Trophoblast cell (in vitro differentiated cells and primary cell): ENCODE measurements around the gene KLF16.

Experiments
- DNase-seq, 2 donors: peaks; one replicate each; pipeline ENCODE4 v3.0.0-alpha.2; 2016
- H2AFZ ChIP-seq: 2 replicates; pipeline ENCODE4 v1.6.1; 2013; ENCODE audit warnings: low read length, moderate library complexity, mild to moderate bottlenecking; ENCODE audit not compliant: insufficient read depth, poor library complexity
- H2AK5ac ChIP-seq: 2 replicates; pipeline ENCODE4 v1.6.1; 2013; ENCODE audit warnings: mild to moderate bottlenecking, low read length
- H2BK120ac ChIP-seq: 2 replicates; pipeline ENCODE4 v1.6.1; 2013; ENCODE audit warnings: low read length, mild to moderate bottlenecking, moderate library complexity; ENCODE audit not compliant: insufficient read depth, poor library complexity
- H2BK12ac ChIP-seq: 2 replicates; pipeline ENCODE4 v1.6.1; 2013; ENCODE audit warnings: mild to moderate bottlenecking, low read length, moderate library complexity
- H2BK5ac ChIP-seq: 2 replicates; pipeline ENCODE4 v1.6.1; 2013; ENCODE audit warnings: low read length, low read depth, moderate library complexity, mild to moderate bottlenecking; ENCODE audit not compliant: poor library complexity
- H3K14ac ChIP-seq: 2 replicates; pipeline ENCODE4 v1.6.1; 2013; ENCODE audit warnings: mild to moderate bottlenecking, low read length
- H3K18ac ChIP-seq: 2 replicates; pipeline ENCODE4 v1.6.1; 2013; ENCODE audit warnings: mild to moderate bottlenecking, low read length
- H3K23ac ChIP-seq: 2 replicates; pipeline ENCODE4 v1.6.1; 2013; ENCODE audit warnings: low read length
- H3K27ac ChIP-seq: 2 replicates; pipeline ENCODE4 v1.5.1; 2013; ENCODE audit warnings: low read depth, mild to moderate bottlenecking, inconsistent platforms, low read length, moderate library complexity
- H3K27me3 ChIP-seq: 2 replicates; pipeline ENCODE4 v1.6.1; 2013; ENCODE audit warnings: inconsistent platforms, mild to moderate bottlenecking, low read length, moderate library complexity; ENCODE audit not compliant: insufficient read depth
- H3K36me3 ChIP-seq, 2 experiments: 1 replicate in 1 of 2; 2 replicates in 1 of 2; pipeline ENCODE4 v1.6.1; 2013; ENCODE audit warnings: low read length in 2 of 2, mild to moderate bottlenecking in 2 of 2, moderate library complexity in 1 of 2; ENCODE audit not compliant: insufficient read depth in 2 of 2, control insufficient read depth in 1 of 2
- H3K4ac ChIP-seq: 2 replicates; pipeline ENCODE4 v1.6.1; 2013; ENCODE audit warnings: low read depth, mild to moderate bottlenecking, low read length, moderate library complexity
- H3K4me1 ChIP-seq, 2 experiments: 1 replicate in 1 of 2; 2 replicates in 1 of 2; pipeline ENCODE4 v1.6.1; 2013; ENCODE audit warnings: low read length in 2 of 2, mild to moderate bottlenecking in 2 of 2, moderate library complexity in 1 of 2; ENCODE audit not compliant: insufficient read depth in 2 of 2, control insufficient read depth in 1 of 2
- H3K4me2 ChIP-seq: 2 replicates; pipeline ENCODE4 v1.6.1; 2013; ENCODE audit warnings: inconsistent platforms, mild to moderate bottlenecking, low read length, moderate library complexity
- H3K4me3 ChIP-seq: 2 replicates; pipeline ENCODE4 v1.5.1; 2013; ENCODE audit warnings: mild to moderate bottlenecking, low read depth, low read length, inconsistent platforms
- H3K79me1 ChIP-seq: one replicate; pipeline ENCODE4 v1.6.1; 2013; ENCODE audit warnings: low read length
- H3K79me2 ChIP-seq: 2 replicates; pipeline ENCODE4 v1.6.1; 2013; ENCODE audit warnings: low read length, mild to moderate bottlenecking; ENCODE audit not compliant: control insufficient read depth, insufficient read depth, poor library complexity
- H3K9ac ChIP-seq: 2 replicates; pipeline ENCODE4 v1.6.1; 2013; ENCODE audit warnings: mild to moderate bottlenecking, low read length
- H3K9me3 ChIP-seq: 2 replicates; pipeline ENCODE4 v1.6.1; 2013; ENCODE audit warnings: low read depth, mild to moderate bottlenecking, control low read depth, inconsistent platforms, low read length; ENCODE audit not compliant: insufficient read depth
- H4K12ac ChIP-seq: 2 replicates; pipeline ENCODE4 v1.6.1; 2013; ENCODE audit warnings: low read depth, mild to moderate bottlenecking, low read length, moderate library complexity
- H4K8ac ChIP-seq: 2 replicates; pipeline ENCODE4 v1.6.1; 2013; ENCODE audit warnings: low read depth, mild to moderate bottlenecking, low read length, moderate library complexity
- H4K91ac ChIP-seq: one replicate; pipeline ENCODE4 v1.6.1; 2013; ENCODE audit warnings: low read depth, mild to moderate bottlenecking, low read length, moderate library complexity
- WGBS: extraction: QIAGEN DNeasy Blood & Tissue Kit; methylation state at CpG from one replicate; pipeline ENCODE4 v1.1.7; 2013; ENCODE audit warnings: missing lambda C conversion rate; ENCODE audit not compliant: insufficient read length, insufficient coverage; ENCODE audit errors: extremely low coverage; 5-methylcytosine and 5-hydroxymethylcytosine counted together

The KLF16 gene

GRCh38 chr19:1871630-1872029 lies 8.3 kb upstream of the KLF16 start:
- Histone ChIP-seq H3K18ac (no peak overlapping the region), H2BK5ac (no peak overlapping the region), H3K4me2 (no peak overlapping the region), H3K79me1 (peaks cover 10% of the 10 kb centered on the region), H3K9ac (no peak overlapping the region), H3K27me3 (no peaks in the 10 kb centered on the region), H3K36me3 (peaks cover 13 to 26% of the 10 kb centered on the region in 2 experiments), H2AFZ (no peak overlapping the region), H3K4me3 (no peak overlapping the region), H3K14ac (no peak overlapping the region), H3K4me1 (peaks cover 10 to 11% of the 10 kb centered on the region in 2 experiments), H4K91ac (no peak overlapping the region), H4K8ac (no peak overlapping the region), H2AK5ac (no peak overlapping the region), H3K27ac (no peak overlapping the region), H2BK120ac (no peak overlapping the region), H3K79me2 (peaks cover 14% of the 10 kb centered on the region), H3K9me3 (peaks cover 7% of the 10 kb centered on the region), H4K12ac (no peak overlapping the region), H2BK12ac (no peak overlapping the region), H3K4ac (no peak overlapping the region), H3K23ac (no peak overlapping the region)
- no peak for DNase-seq
- WGBS = no CpG with 5 or more reads among the region's 13 CpGs

DNA sequence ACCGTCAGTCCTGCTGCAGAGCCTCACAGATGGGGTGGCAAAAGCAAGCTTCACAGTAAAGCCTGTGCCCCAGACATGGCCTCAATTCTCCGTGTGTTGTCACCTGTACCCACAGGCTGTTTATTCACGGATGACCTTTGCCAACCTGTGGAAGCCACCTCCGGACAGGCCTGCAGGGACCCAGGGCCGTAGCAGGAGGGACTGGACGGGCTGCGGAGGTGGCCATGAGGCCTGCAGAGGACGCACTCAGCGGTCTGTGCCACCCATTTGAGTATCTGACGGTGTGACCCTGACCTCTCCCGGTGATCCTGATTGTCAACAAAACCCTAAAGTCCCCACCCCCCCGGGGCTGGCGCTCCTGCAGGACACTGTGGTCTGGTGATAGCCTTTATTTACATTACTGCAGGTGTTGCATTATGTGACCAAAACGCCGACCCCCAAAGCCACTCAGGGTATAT lies 7.8 kb upstream of the KLF16 start:
- Histone ChIP-seq H4K8ac (no peak overlapping the region), H3K18ac (no peak overlapping the region), H3K4me2 (no peak overlapping the region), H2BK120ac (no peak overlapping the region), H3K4me3 (no peak overlapping the region), H3K79me2 (peaks cover 10% of the 10 kb centered on the region), H3K36me3 (peaks cover 13 to 26% of the 10 kb centered on the region in 2 experiments), H4K91ac (no peak overlapping the region), H3K27ac (no peak overlapping the region), H3K9me3 (peaks cover 7% of the 10 kb centered on the region), H3K4me1 (peaks cover 6 to 7% of the 10 kb centered on the region in 2 experiments), H3K14ac (no peak overlapping the region), H2AK5ac (no peak overlapping the region), H3K23ac (no peak overlapping the region), H3K79me1 (peaks cover 5% of the 10 kb centered on the region), H3K4ac (no peak overlapping the region), H2BK12ac (no peak overlapping the region), H2BK5ac (no peak overlapping the region), H2AFZ (no peak overlapping the region), H3K27me3 (no peaks in the 10 kb centered on the region), H3K9ac (no peak overlapping the region), H4K12ac (no peak overlapping the region)
- WGBS = no CpG with 5 or more reads among the region's 15 CpGs
- no peak for DNase-seq

GRCh38 chr19:1868971-1869370 lies 5.6 kb upstream of the KLF16 start:
- no CpG with 5 or more reads among the region's 7 CpGs for WGBS
- no peak overlapping the region for H4K8ac ChIP-seq
- H3K9ac ChIP-seq = no peak overlapping the region
- H4K91ac ChIP-seq = no peak overlapping the region
- no peak overlapping the region for H4K12ac ChIP-seq
- peaks cover 13 to 26% of the 10 kb centered on the region in 2 experiments for H3K36me3 ChIP-seq
- no peak for DNase-seq
- H2BK5ac ChIP-seq = no peak overlapping the region
- H3K18ac ChIP-seq = no peak overlapping the region
- peaks cover 5% of the 10 kb centered on the region for H3K79me2 ChIP-seq
- H3K79me1 ChIP-seq = peaks cover 9% of the 10 kb centered on the region
- no peak overlapping the region for H2AK5ac ChIP-seq
- H2AFZ ChIP-seq = no peak overlapping the region
- H3K4ac ChIP-seq = no peak overlapping the region
- peaks cover 8 to 9% of the 10 kb centered on the region in 2 experiments for H3K4me1 ChIP-seq
- no peaks in the 10 kb centered on the region for H3K27me3 ChIP-seq
- no peak overlapping the region for H3K4me3 ChIP-seq
- no peak overlapping the region for H2BK12ac ChIP-seq
- no peak overlapping the region for H3K27ac ChIP-seq
- H3K9me3 ChIP-seq = peaks cover 3% of the 10 kb centered on the region
- no peak overlapping the region for H3K14ac ChIP-seq
- H2BK120ac ChIP-seq = no peak overlapping the region
- H3K23ac ChIP-seq = no peak overlapping the region
- H3K4me2 ChIP-seq = no peak overlapping the region

DNA sequence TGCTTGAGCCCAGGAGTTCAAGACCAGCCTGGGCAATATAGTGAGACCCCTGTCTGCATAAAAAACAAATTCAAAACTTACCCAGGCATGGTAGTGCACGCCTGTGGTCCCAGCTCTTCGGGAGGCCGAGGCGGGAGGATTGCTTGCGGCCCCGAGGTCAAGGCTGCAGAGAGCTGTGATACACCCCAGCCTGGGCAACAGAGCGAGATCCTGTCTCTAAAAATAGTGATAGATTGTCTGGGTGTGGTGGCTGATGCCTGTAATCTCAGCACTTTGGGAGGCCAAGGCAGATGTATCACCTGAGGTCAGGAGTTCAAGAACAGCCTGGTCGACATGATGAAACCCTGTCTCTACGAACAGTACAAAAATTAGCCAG lies 4.0 kb upstream of the KLF16 start:
- H3K4me2 ChIP-seq = no peak overlapping the region
- H3K4me1 ChIP-seq = peaks cover 3 to 4% of the 10 kb centered on the region in 2 experiments
- H4K12ac ChIP-seq = no peak overlapping the region
- H4K8ac ChIP-seq = no peak overlapping the region
- H2BK5ac ChIP-seq = no peak overlapping the region
- no peak overlapping the region for H3K14ac ChIP-seq
- H2BK12ac ChIP-seq = no peak overlapping the region
- no peak overlapping the region for H3K4me3 ChIP-seq
- H3K18ac ChIP-seq = no peak overlapping the region
- no peak overlapping the region for H2AK5ac ChIP-seq
- no peak overlapping the region for H3K27ac ChIP-seq
- peaks cover 3% of the 10 kb centered on the region for H3K9me3 ChIP-seq
- no peak overlapping the region for H3K9ac ChIP-seq
- no peak overlapping the region for H2AFZ ChIP-seq
- WGBS = no CpG with 5 or more reads among the region's 9 CpGs
- no peak overlapping the region for H3K23ac ChIP-seq
- no peak overlapping the region for H2BK120ac ChIP-seq
- no peak overlapping the region for H4K91ac ChIP-seq
- H3K36me3 ChIP-seq = peaks cover 6 to 13% of the 10 kb centered on the region in 2 experiments
- H3K79me2 ChIP-seq = peaks cover 4% of the 10 kb centered on the region
- H3K4ac ChIP-seq = no peak overlapping the region
- no peak for DNase-seq
- H3K79me1 ChIP-seq = peaks cover 12% of the 10 kb centered on the region
- peaks cover 2% of the 10 kb centered on the region for H3K27me3 ChIP-seq
